Hepatocyte (in vitro differentiated cells): ENCODE data around the gene BHMT2. TPM values are rescaled to one million over a fixed set of nuclear protein-coding genes. Genes with fewer than 3 reads are reported as not detected.

Experiments
- DNase-seq: peaks from one replicate; pipeline ENCODE4 v3.0.0-alpha.2; 2016; ENCODE audit warnings: low spot score
- H2AFZ ChIP-seq: fragments of 200-600 bp; sonication (generic); 2 replicates; pipeline ENCODE4 v1.6.0; 2016; ENCODE audit warnings: antibody characterized with exemption, mild to moderate bottlenecking
- H3K27ac ChIP-seq: fragments of 200-600 bp; sonication (generic); 2 replicates; pipeline ENCODE4 v1.5.1; 2016; ENCODE audit warnings: mild to moderate bottlenecking
- H3K27me3 ChIP-seq: fragments of 200-600 bp; sonication (generic); 2 replicates; pipeline ENCODE4 v1.6.1; 2016
- H3K36me3 ChIP-seq: fragments of 200-600 bp; sonication (generic); replicated peaks from 2 replicates; pipeline ENCODE4 v1.5.1; 2016; ENCODE audit warnings: low read depth; ENCODE audit not compliant: insufficient read depth
- H3K4me1 ChIP-seq: fragments of 200-600 bp; sonication (generic); 2 replicates; pipeline ENCODE4 v1.5.1; 2016; ENCODE audit warnings: mild to moderate bottlenecking, moderate library complexity; ENCODE audit not compliant: insufficient read depth
- H3K4me2 ChIP-seq: fragments of 200-600 bp; sonication (generic); 2 replicates; pipeline ENCODE4 v1.6.0; 2016
- H3K4me3 ChIP-seq: fragments of 200-600 bp; sonication (generic); 2 replicates; pipeline ENCODE4 v1.5.1; 2016; ENCODE audit warnings: mild to moderate bottlenecking
- H3K79me2 ChIP-seq: fragments of 200-600 bp; sonication (generic); 2 replicates; pipeline ENCODE4 v1.6.0; 2017; ENCODE audit warnings: mild to moderate bottlenecking
- H3K9me2 ChIP-seq: fragments of 200-600 bp; sonication (generic); replicated peaks from 2 replicates; pipeline ENCODE4 v1.6.0; 2017; ENCODE audit warnings: mild to moderate bottlenecking; ENCODE audit not compliant: insufficient read depth
- H3K9me3 ChIP-seq: fragments of 200-600 bp; sonication (generic); 2 replicates; pipeline ENCODE4 v1.5.1; 2016; ENCODE audit warnings: low read depth, mild to moderate bottlenecking
- H4K20me1 ChIP-seq: fragments of 200-600 bp; sonication (generic); 2 replicates; pipeline ENCODE4 v1.6.0; 2016; ENCODE audit warnings: mild to moderate bottlenecking; ENCODE audit not compliant: insufficient read depth, poor library complexity, severe bottlenecking
- CTCF ChIP-seq: fragments of 200-600 bp; sonication (generic); IDR thresholded peaks from 2 replicates; pipeline ENCODE4 v1.5.1; 2016; ENCODE audit warnings: antibody characterized with exemption, mild to moderate bottlenecking; ENCODE audit not compliant: poor library complexity
- EZH2 ChIP-seq: fragments of 200-600 bp; sonication (generic); IDR thresholded peaks from 2 replicates; pipeline ENCODE4 v1.6.1; 2016; ENCODE audit warnings: antibody characterized with exemption, mild to moderate bottlenecking, borderline replicate concordance
- EZH2phosphoT487 ChIP-seq: fragments of 200-600 bp; sonication (generic); IDR thresholded peaks from one replicate; pipeline ENCODE4 v1.6.1; 2018; ENCODE audit warnings: antibody characterized with exemption, mild to moderate bottlenecking, low read depth, moderate library complexity; ENCODE audit not compliant: unreplicated experiment, severe bottlenecking
- whole genome bisulfite sequencing: methylation state at CpG from one replicate; pipeline ENCODE4 v1.1.6; 2016; ENCODE audit warnings: low lambda C conversion rate; ENCODE audit errors: missing lambda C conversion rate; 5-methylcytosine and 5-hydroxymethylcytosine counted together
- polyA plus RNA-seq: library from polyadenylated mRNA; unstranded; fragments of >200 nt; fragmentation: Nextera tagmentation; extraction: Ambion mirVana; gene quantifications from 2 replicates; pipeline ENCODE4 v1.2.1, GENCODE V29; 2016
- total RNA-seq: library from RNA; depleted of rRNA; stranded (reverse); fragments of >200 nt; gene quantifications from 2 replicates; pipeline ENCODE4 v1.2.3, GENCODE V29; 2014

BHMT2 gene
- total and polyA plus RNA-seq, 2 experiments from 2014 or later, result not detected

GRCh38 chr5:79124607-79125006 lies 55.0 kb downstream of the BHMT2 start:
- no peak overlapping the region for H3K4me2 ChIP-seq
- H3K9me3 ChIP-seq, result no peaks in the 10 kb centered on the region
- no peak overlapping the region for H3K4me3 ChIP-seq
- no peaks in the 10 kb centered on the region for H3K4me1 ChIP-seq
- no peak overlapping the region for H2AFZ ChIP-seq
- H3K9me2 ChIP-seq, result no peaks in the 10 kb centered on the region
- H3K79me2 ChIP-seq, result no peaks in the 10 kb centered on the region
- TF ChIP-seq CTCF (no peak), EZH2 (no peak), EZH2phosphoT487 (no peak)
- H3K27ac ChIP-seq, result no peak overlapping the region
- 63% methylated on average over 1 of the region's 1 CpG for WGBS
- H4K20me1 ChIP-seq, result no peaks in the 10 kb centered on the region
- H3K27me3 ChIP-seq, result no peaks in the 10 kb centered on the region
- no peaks in the 10 kb centered on the region for H3K36me3 ChIP-seq
- DNase-seq, result no peak

GRCh38 chr5:79130781-79131180 lies 61.2 kb downstream of the BHMT2 start:
- no peak for DNase-seq
- Histone ChIP-seq H3K4me1 (peaks cover 10% of the 10 kb centered on the region), H3K27ac (no peak overlapping the region), H3K9me2 (no peaks in the 10 kb centered on the region), H3K27me3 (no peaks in the 10 kb centered on the region), H3K36me3 (no peaks in the 10 kb centered on the region), H4K20me1 (no peaks in the 10 kb centered on the region), H3K9me3 (no peaks in the 10 kb centered on the region), H3K4me3 (no peak overlapping the region), H3K79me2 (no peaks in the 10 kb centered on the region), H2AFZ (no peak overlapping the region), H3K4me2 (no peak overlapping the region)
- 63% methylated on average over 6 of the region's 6 CpGs for WGBS
- TF ChIP-seq EZH2phosphoT487, result no peak
- TF ChIP-seq EZH2, result no peak
- TF ChIP-seq CTCF, result no peak

GRCh38 chr5:79133121-79133656 lies 63.6 kb downstream of the BHMT2 start:
- Histone ChIP-seq H3K27ac (peak overlapping the region; percentile 19), H3K36me3 (no peaks in the 10 kb centered on the region), H3K79me2 (no peaks in the 10 kb centered on the region), H3K4me3 (no peak overlapping the region), H3K4me2 (peak overlapping the region; percentile 76), H3K9me3 (no peaks in the 10 kb centered on the region), H4K20me1 (no peaks in the 10 kb centered on the region), H3K4me1 (peaks cover 10% of the 10 kb centered on the region), H3K27me3 (no peaks in the 10 kb centered on the region), H2AFZ (peak overlapping the region; percentile 61), H3K9me2 (no peaks in the 10 kb centered on the region)
- TF ChIP-seq EZH2, result no peak
- TF ChIP-seq CTCF, result peak; percentile 64
- TF ChIP-seq EZH2phosphoT487, result no peak
- WGBS, result 10% methylated on average over 4 of the region's 4 CpGs
- peak; percentile 73 for DNase-seq
